Stomach (tissue), 4 donors: Measurements from ENCODE around the gene HSPA12B.

Source experiments
- POLR2A ChIP-seq, 4 donors: fragments of 450-650 bp; IDR thresholded peaks; one replicate each; pipeline ENCODE4 v1.6.1; 2016; ENCODE audit warnings: antibody characterized with exemption in 4 of 4, control low read depth in 2 of 4, mild to moderate bottlenecking in 1 of 4, moderate library complexity in 1 of 4
- POLR2AphosphoS5 ChIP-seq, 3 donors: sonication (generic); formaldehyde crosslinking; IDR thresholded peaks; one replicate each; pipeline ENCODE4 v1.6.1; 2016; ENCODE audit warnings: antibody characterized with exemption in 3 of 3
- TF ChIP-seq, protein P1 (sequence below), 7 experiments: fragments of 450-650 bp in 4 of 7; fragments of 200-600 bp in 3 of 7; sonication (generic) in 3 of 7; IDR thresholded peaks; one replicate each; pipeline ENCODE4 v1.5.1; 2016 to 2019; ENCODE audit warnings: antibody characterized with exemption in 7 of 7, control low read depth in 2 of 7, mild to moderate bottlenecking in 1 of 7

- no peak for TF ChIP-seq POLR2A (IDR thresholded peaks at IDR 0.05)
- TF ChIP-seq, protein P1, sequence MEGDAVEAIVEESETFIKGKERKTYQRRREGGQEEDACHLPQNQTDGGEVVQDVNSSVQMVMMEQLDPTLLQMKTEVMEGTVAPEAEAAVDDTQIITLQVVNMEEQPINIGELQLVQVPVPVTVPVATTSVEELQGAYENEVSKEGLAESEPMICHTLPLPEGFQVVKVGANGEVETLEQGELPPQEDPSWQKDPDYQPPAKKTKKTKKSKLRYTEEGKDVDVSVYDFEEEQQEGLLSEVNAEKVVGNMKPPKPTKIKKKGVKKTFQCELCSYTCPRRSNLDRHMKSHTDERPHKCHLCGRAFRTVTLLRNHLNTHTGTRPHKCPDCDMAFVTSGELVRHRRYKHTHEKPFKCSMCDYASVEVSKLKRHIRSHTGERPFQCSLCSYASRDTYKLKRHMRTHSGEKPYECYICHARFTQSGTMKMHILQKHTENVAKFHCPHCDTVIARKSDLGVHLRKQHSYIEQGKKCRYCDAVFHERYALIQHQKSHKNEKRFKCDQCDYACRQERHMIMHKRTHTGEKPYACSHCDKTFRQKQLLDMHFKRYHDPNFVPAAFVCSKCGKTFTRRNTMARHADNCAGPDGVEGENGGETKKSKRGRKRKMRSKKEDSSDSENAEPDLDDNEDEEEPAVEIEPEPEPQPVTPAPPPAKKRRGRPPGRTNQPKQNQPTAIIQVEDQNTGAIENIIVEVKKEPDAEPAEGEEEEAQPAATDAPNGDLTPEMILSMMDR (IDR thresholded peaks at IDR 0.05): no peak
- no peak for TF ChIP-seq POLR2AphosphoS5 (IDR thresholded peaks at IDR 0.05)
These were observed 46.5 kb downstream of the HSPA12B start for GRCh38 chr20:3778976-3779375.
